ENCODE data around the gene MTMR2.

DNA sequence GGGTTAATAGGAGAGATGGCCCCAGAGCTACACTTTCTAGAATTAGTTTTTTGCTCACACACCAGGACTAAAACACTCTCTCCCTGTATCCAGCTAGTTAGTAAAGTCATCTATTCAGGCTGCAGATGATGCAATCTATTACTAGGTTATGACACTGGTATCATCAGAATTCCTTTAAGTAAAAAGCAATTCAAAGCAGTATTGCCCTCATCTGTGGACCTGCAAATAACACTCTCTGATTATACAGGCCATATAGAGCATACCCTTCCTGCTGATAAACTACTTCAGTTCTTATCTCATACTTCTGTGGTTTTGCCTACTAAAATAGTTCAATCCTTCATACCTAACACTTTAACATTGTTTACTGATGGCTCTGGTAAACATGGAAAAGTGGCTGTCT is 13.5 kb upstream of the MTMR2 start:
- TF ChIP-seq CTCF (IDR thresholded peaks at IDR 0.05; ENCODE audit: insufficient read depth, low read length) = no peak
- no peak for TF ChIP-seq GABPA (IDR thresholded peaks at IDR 0.05; ENCODE audit: low read depth)
- TF ChIP-seq, protein P1, sequence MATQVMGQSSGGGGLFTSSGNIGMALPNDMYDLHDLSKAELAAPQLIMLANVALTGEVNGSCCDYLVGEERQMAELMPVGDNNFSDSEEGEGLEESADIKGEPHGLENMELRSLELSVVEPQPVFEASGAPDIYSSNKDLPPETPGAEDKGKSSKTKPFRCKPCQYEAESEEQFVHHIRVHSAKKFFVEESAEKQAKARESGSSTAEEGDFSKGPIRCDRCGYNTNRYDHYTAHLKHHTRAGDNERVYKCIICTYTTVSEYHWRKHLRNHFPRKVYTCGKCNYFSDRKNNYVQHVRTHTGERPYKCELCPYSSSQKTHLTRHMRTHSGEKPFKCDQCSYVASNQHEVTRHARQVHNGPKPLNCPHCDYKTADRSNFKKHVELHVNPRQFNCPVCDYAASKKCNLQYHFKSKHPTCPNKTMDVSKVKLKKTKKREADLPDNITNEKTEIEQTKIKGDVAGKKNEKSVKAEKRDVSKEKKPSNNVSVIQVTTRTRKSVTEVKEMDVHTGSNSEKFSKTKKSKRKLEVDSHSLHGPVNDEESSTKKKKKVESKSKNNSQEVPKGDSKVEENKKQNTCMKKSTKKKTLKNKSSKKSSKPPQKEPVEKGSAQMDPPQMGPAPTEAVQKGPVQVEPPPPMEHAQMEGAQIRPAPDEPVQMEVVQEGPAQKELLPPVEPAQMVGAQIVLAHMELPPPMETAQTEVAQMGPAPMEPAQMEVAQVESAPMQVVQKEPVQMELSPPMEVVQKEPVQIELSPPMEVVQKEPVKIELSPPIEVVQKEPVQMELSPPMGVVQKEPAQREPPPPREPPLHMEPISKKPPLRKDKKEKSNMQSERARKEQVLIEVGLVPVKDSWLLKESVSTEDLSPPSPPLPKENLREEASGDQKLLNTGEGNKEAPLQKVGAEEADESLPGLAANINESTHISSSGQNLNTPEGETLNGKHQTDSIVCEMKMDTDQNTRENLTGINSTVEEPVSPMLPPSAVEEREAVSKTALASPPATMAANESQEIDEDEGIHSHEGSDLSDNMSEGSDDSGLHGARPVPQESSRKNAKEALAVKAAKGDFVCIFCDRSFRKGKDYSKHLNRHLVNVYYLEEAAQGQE (IDR thresholded peaks at IDR 0.05; ENCODE audit: insufficient replicate concordance, low read depth) = no peak
